Measurements from ENCODE around the gene SUSD6. TPM values are rescaled to one million over a fixed set of nuclear protein-coding genes. Genes with fewer than 3 reads are reported as not detected.
A peak's percentile ranks its signal among the peaks of the same experiment; 100 is the strongest.

Gene SUSD6
- total and polyA plus RNA-seq, 9 of the 15 experiments (the other 6 are each of a cell fraction or from before 2014, with no cell fraction given) = 2.9 to 20.7 (median 5.6) TPM

- no peak for ATAC-seq
- intact Hi-C loops (cut with micrococcal nuclease) (no loop called here), in situ Hi-C loops (cut with MboI) (no loop called here)
- Histone ChIP-seq H3K9me1 (ENCODE audit: control insufficient read depth, insufficient read depth, low read length) (no peaks in the 10 kb centered on the region), H3K4me2 (ENCODE audit: insufficient read depth, low read length) (no peak overlapping the region), H3K27ac (ENCODE audit: extremely low read depth, low read depth, low read length) (no peak overlapping the region), H3K4me1 (replicated peaks in 1 of 2; ENCODE audit: control insufficient read depth in 2 of 2, insufficient read depth in 2 of 2, low read length in 2 of 2) (no peaks in the 10 kb centered on the region; a peak in 2 of 5 replicates), H3K4me3 (no peak overlapping the region), H3K79me2 (ENCODE audit: control insufficient read depth, insufficient read depth, low read length) (no peaks in the 10 kb centered on the region), H3K27me3 (ENCODE audit: control insufficient read depth in 2 of 2, insufficient read depth in 2 of 2, low read length in 2 of 2) (no peaks in the 10 kb centered on the region), H2AFZ (ENCODE audit: low read depth, low read length) (no peak overlapping the region), H3K9me3 (replicated peaks; ENCODE audit: control insufficient read depth, insufficient read depth, low read depth, low read length) (no peaks in the 10 kb centered on the region), H4K20me1 (replicated peaks; ENCODE audit: control insufficient read depth, insufficient read depth, low read length) (no peaks in the 10 kb centered on the region), H3K36me3 (ENCODE audit: control insufficient read depth, insufficient read depth, low read length) (peaks cover 45% of the 10 kb centered on the region), H3K9ac (ENCODE audit: insufficient read depth in 1 of 2, low read depth in 2 of 2, low read length in 2 of 2) (no peak overlapping the region)
- WGBS (ENCODE audit: insufficient coverage, low coverage, missing lambda C conversion rate) = 81% methylated on average over 3 of the region's 9 CpGs
- BruUV-seq (replicated peaks) = TSS peak; percentile 33
- no peak for DNase-seq (ENCODE audit: extremely low read depth in 1 of 4, low spot score in 3 of 4)
- FAIRE-seq = no peak
- ChIA-PET CTCF (ENCODE audit: low intra/inter-chr PET ratio) (no interaction called here), POLR2A (interaction anchor here (0.6 to 1.3 kb wide), 4 partner anchors 10 to 142 kb away, joined by 3 read pairs; no protein-coding TSS in a partner anchor)
- TF ChIP-seq EHMT2 (IDR thresholded peaks at IDR 0.05) (no peak), GTF2A2 (tag; IDR thresholded peaks at IDR 0.05) (no peak), SPI1 (IDR thresholded peaks at IDR 0.05; ENCODE audit: borderline replicate concordance, low read depth, low read length) (no peak), NFYB (IDR thresholded peaks at IDR 0.05; ENCODE audit: extremely low read depth, insufficient read length) (no peak), E2F6 (IDR thresholded peaks at IDR 0.05; ENCODE audit: borderline replicate concordance in 1 of 2, extremely low read depth in 1 of 2, insufficient read depth in 1 of 2, insufficient read length in 1 of 2, low read depth in 1 of 2, low read length in 1 of 2, poor library complexity in 1 of 2, severe bottlenecking in 1 of 2) (no peak), ZNF57 (CRISPR knock-in tag; IDR thresholded peaks at IDR 0.05) (no peak), ZNF707 (CRISPR knock-in tag; conservative IDR thresholded peaks at IDR 0.05) (no peak), SIN3A (IDR thresholded peaks at IDR 0.05; ENCODE audit: borderline replicate concordance in 2 of 2, control insufficient read depth in 1 of 2, low read depth in 2 of 2, low read length in 2 of 2) (no peak), CUX1 (CRISPR knock-in tag; IDR thresholded peaks at IDR 0.05) (no peak)
- TF ChIP-seq, protein P1, sequence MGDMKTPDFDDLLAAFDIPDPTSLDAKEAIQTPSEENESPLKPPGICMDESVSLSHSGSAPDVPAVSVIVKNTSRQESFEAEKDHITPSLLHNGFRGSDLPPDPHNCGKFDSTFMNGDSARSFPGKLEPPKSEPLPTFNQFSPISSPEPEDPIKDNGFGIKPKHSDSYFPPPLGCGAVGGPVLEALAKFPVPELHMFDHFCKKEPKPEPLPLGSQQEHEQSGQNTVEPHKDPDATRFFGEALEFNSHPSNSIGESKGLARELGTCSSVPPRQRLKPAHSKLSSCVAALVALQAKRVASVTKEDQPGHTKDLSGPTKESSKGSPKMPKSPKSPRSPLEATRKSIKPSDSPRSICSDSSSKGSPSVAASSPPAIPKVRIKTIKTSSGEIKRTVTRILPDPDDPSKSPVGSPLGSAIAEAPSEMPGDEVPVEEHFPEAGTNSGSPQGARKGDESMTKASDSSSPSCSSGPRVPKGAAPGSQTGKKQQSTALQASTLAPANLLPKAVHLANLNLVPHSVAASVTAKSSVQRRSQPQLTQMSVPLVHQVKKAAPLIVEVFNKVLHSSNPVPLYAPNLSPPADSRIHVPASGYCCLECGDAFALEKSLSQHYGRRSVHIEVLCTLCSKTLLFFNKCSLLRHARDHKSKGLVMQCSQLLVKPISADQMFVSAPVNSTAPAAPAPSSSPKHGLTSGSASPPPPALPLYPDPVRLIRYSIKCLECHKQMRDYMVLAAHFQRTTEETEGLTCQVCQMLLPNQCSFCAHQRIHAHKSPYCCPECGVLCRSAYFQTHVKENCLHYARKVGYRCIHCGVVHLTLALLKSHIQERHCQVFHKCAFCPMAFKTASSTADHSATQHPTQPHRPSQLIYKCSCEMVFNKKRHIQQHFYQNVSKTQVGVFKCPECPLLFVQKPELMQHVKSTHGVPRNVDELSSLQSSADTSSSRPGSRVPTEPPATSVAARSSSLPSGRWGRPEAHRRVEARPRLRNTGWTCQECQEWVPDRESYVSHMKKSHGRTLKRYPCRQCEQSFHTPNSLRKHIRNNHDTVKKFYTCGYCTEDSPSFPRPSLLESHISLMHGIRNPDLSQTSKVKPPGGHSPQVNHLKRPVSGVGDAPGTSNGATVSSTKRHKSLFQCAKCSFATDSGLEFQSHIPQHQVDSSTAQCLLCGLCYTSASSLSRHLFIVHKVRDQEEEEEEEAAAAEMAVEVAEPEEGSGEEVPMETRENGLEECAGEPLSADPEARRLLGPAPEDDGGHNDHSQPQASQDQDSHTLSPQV (IDR thresholded peaks at IDR 0.05) = no peak
These were observed 102.7 kb downstream of the SUSD6 start for GRCh38 chr14:69713993-69714679.
